HepG2 (cell line): ENCODE data around the gene RPEL1. TPM values are rescaled to one million over a fixed set of nuclear protein-coding genes. Genes with fewer than 3 reads are reported as not detected.

Experiments used
- ATF7-NPFF ChIP-seq: sonication (generic); formaldehyde crosslinking; IDR thresholded peaks from 2 replicates; pipeline ENCODE4 v1.8.1; 2023; ENCODE audit warnings: mild to moderate bottlenecking, low read depth, missing genetic modification reagents, moderate library complexity
- CHD2 ChIP-seq: IDR thresholded peaks from 2 replicates; pipeline ENCODE4 v1.6.1; 2011; ENCODE audit warnings: low read depth, low read length, improper control_type of control experiment
- ELF4 ChIP-seq: sonication (generic); formaldehyde crosslinking; IDR thresholded peaks from 2 replicates; pipeline ENCODE4 v1.5.0; 2020; ENCODE audit warnings: missing genetic modification reagents, mild to moderate bottlenecking, moderate library complexity, borderline replicate concordance
- MAFK ChIP-seq, 2 experiments: IDR thresholded peaks in 1 of 2; conservative IDR thresholded peaks in 1 of 2; 2 replicates each; pipeline ENCODE4 v1.6.1; 2011; ENCODE audit warnings: improper control_type of control experiment in 2 of 2, low read length in 2 of 2
- MED1 ChIP-seq: sonication (generic); formaldehyde crosslinking; IDR thresholded peaks from 2 replicates; pipeline ENCODE4 v1.4.0; 2020; ENCODE audit warnings: missing genetic modification reagents
- MTF2 ChIP-seq: sonication (generic); formaldehyde crosslinking; IDR thresholded peaks from 2 replicates; pipeline ENCODE4 v1.5.0; 2020; ENCODE audit warnings: missing genetic modification reagents, borderline replicate concordance
- MXI1 ChIP-seq: IDR thresholded peaks from 3 replicates; pipeline ENCODE4 v1.6.1; 2012; ENCODE audit warnings: low read depth, low read length, inconsistent platforms, borderline replicate concordance
- MYPOP ChIP-seq: sonication (generic); formaldehyde crosslinking; IDR thresholded peaks from 2 replicates; pipeline ENCODE4 v1.8.1; 2023; ENCODE audit warnings: mild to moderate bottlenecking, moderate library complexity, missing genetic modification reagents
- NBN ChIP-seq: fragments of 450-650 bp; conservative IDR thresholded peaks from 2 replicates; pipeline ENCODE4 v1.6.1; 2017
- NCOA2 ChIP-seq: sonication (generic); formaldehyde crosslinking; IDR thresholded peaks from 2 replicates; pipeline ENCODE4 v1.8.0; 2022; ENCODE audit warnings: inconsistent platforms
- PPARG ChIP-seq: conservative IDR thresholded peaks from 2 replicates; pipeline ENCODE4 v1.6.1; 2016; ENCODE audit warnings: missing biosample characterization, missing genetic modification reagents
- REL ChIP-seq: sonication (generic); formaldehyde crosslinking; conservative IDR thresholded peaks from 2 replicates; pipeline ENCODE4 v1.8.0; 2022; ENCODE audit warnings: mild to moderate bottlenecking, missing genetic modification reagents, moderate library complexity
- RXRB ChIP-seq: IDR thresholded peaks from 2 replicates; pipeline ENCODE4 v1.6.1; 2016; ENCODE audit warnings: borderline replicate concordance, missing genetic modification reagents, missing compliant biosample characterization
- TEAD3 ChIP-seq: optimal IDR thresholded peaks from 2 replicates; pipeline ENCODE3; 2016; ENCODE audit warnings: borderline replicate concordance
- ZFP62 ChIP-seq: sonication (generic); formaldehyde crosslinking; IDR thresholded peaks from 2 replicates; pipeline ENCODE4 v1.4.0; 2020; ENCODE audit warnings: missing genetic modification reagents
- ZFYVE20 ChIP-seq: sonication (generic); formaldehyde crosslinking; IDR thresholded peaks from 2 replicates; pipeline ENCODE4 v1.8.0; 2023; ENCODE audit warnings: low read depth, mild to moderate bottlenecking, moderate library complexity, missing genetic modification reagents, borderline replicate concordance
- ZNF10 ChIP-seq: sonication (generic); formaldehyde crosslinking; IDR thresholded peaks from 2 replicates; pipeline ENCODE4 v1.4.0; 2020; ENCODE audit warnings: mild to moderate bottlenecking, low read depth, missing genetic modification reagents, borderline replicate concordance
- ZNF180 ChIP-seq: sonication (generic); formaldehyde crosslinking; IDR thresholded peaks from 2 replicates; pipeline ENCODE4 v1.4.0; 2020; ENCODE audit warnings: low read depth, missing genetic modification reagents, borderline replicate concordance
- ZNF558 ChIP-seq: sonication (generic); formaldehyde crosslinking; IDR thresholded peaks from 2 replicates; pipeline ENCODE4 v1.9.0; 2022; ENCODE audit warnings: mild to moderate bottlenecking, missing genetic modification reagents, borderline replicate concordance
- ZNF605 ChIP-seq: sonication (generic); formaldehyde crosslinking; IDR thresholded peaks from 2 replicates; pipeline ENCODE4 v1.8.0; 2022; ENCODE audit warnings: mild to moderate bottlenecking, missing genetic modification reagents
- ZNF619 ChIP-seq: sonication (generic); formaldehyde crosslinking; IDR thresholded peaks from 2 replicates; pipeline ENCODE4 v1.4.0; 2020; ENCODE audit warnings: mild to moderate bottlenecking, missing genetic modification reagents
- ZNF644 ChIP-seq: IDR thresholded peaks from 2 replicates; pipeline ENCODE4 v1.6.1; 2016; ENCODE audit warnings: low read depth
- ZNF770 ChIP-seq: sonication (generic); formaldehyde crosslinking; IDR thresholded peaks from 2 replicates; pipeline ENCODE4 v1.5.0; 2020; ENCODE audit warnings: mild to moderate bottlenecking, missing genetic modification reagents
- polyA plus RNA-seq, 8 experiments: library from polyadenylated mRNA; depleted of rRNA in 3 of 8; stranded (reverse) in 7 of 8; unstranded in 1 of 8; fragments of >200 nt; fragmentation: Illumina TruSeq in 4 of 8; extraction: Trizol in 4 of 8; gene quantifications; 2 replicates each; pipeline versions ENCODE4 v1.2.1 to v1.2.3, GENCODE V29; 2011 to 2016; ENCODE audit warnings: low read depth in 4 of 8, missing spikeins in 1 of 8, mixed read lengths in 1 of 8; ENCODE audit not compliant: insufficient read depth in 1 of 8
- total RNA-seq, 5 experiments: library from RNA; depleted of rRNA; stranded (reverse); fragments of >200 nt; fragmentation: Illumina TruSeq; extraction: Trizol; gene quantifications; 2 replicates each; pipeline ENCODE4 v1.2.3, GENCODE V29; 2016; ENCODE audit warnings: low read depth in 1 of 5
- TF ChIP-seq, protein P1 (sequence below): IDR thresholded peaks from 2 replicates; pipeline ENCODE4 v1.6.1; 2016; ENCODE audit warnings: low read depth, borderline replicate concordance
- TF ChIP-seq, protein P2 (sequence below), 2 experiments: sonication (generic) in 1 of 2; formaldehyde crosslinking in 1 of 2; IDR thresholded peaks; 2 replicates each; pipeline versions ENCODE4 v1.4.0 to v1.6.1; 2018 to 2020; ENCODE audit warnings: missing genetic modification reagents in 2 of 2, borderline replicate concordance in 1 of 2, low read depth in 1 of 2, mild to moderate bottlenecking in 1 of 2, missing biosample characterization in 1 of 2
- TF ChIP-seq, protein P3 (sequence below): IDR thresholded peaks from 2 replicates; pipeline ENCODE4 v1.6.1; 2018; ENCODE audit warnings: missing genetic modification reagents, mild to moderate bottlenecking, missing compliant biosample characterization

Gene RPEL1
- total and polyA plus RNA-seq, 2 of the 13 experiments (the other 11 are each of a cell fraction or from before 2014, with no cell fraction given): 0.04 to 0.07 TPM

DNA sequence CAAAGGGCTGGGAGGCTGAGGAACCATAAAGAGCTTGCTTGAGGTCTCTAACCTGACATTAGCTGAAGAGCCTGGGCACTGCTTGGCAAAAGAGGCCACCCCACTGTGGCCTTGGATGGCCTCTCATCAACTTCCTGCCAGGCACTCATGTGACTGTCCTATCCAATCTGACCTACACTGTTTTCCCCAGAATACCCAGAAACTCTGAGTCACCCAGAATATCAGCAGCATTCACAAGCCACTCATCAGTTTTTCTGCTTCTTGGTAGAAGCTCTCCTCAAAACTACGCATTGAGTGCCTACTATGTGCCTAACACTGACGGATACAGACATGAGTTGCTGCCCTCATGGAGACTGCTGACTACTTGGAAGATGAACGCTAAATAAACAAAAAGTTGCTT is 48.5 kb upstream of the RPEL1 start (continued):
- TF ChIP-seq ZNF605 (CRISPR knock-in tag) (no peak), REL (no peak), ATF7-NPFF (CRISPR knock-in tag) (no peak), ZFYVE20 (CRISPR knock-in tag) (no peak), ZFP62 (CRISPR knock-in tag) (no peak), TEAD3 (CRISPR knock-in tag) (peak; percentile 40), NBN (no peak), RXRB (CRISPR knock-in tag) (peak; percentile 95), MAFK (conservative IDR thresholded peaks at IDR 0.05 in 1 of 2, IDR thresholded peaks at IDR 0.05 in 1 of 2; ENCODE audit: low read length in 2 of 2) (peak in 1 of 2 experiments; percentile 28; a peak in 1 of 4 replicates), ZNF770 (CRISPR knock-in tag) (no peak), ZNF558 (CRISPR knock-in tag) (no peak), MTF2 (CRISPR knock-in tag) (no peak), CHD2 (no peak), ZNF644 (CRISPR knock-in tag) (peak; percentile 58; the same call in 1 of the 2 replicates), PPARG (CRISPR knock-in tag) (no peak), MYPOP (CRISPR knock-in tag) (no peak), ZNF10 (CRISPR knock-in tag) (no peak), ELF4 (no peak), ZNF180 (CRISPR knock-in tag) (no peak), ZNF619 (CRISPR knock-in tag) (no peak), MED1 (CRISPR knock-in tag) (peak; percentile 28; the same call in 1 of the 2 replicates), NCOA2 (CRISPR knock-in tag) (peak; percentile 51), MXI1 (no peak)
- TF ChIP-seq, protein P1, sequence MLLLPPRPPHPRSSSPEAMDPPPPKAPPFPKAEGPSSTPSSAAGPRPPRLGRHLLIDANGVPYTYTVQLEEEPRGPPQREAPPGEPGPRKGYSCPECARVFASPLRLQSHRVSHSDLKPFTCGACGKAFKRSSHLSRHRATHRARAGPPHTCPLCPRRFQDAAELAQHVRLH (CRISPR knock-in tag): 0 out of 2 replicates have a peak, but pooled peaks have one; percentile 58
- TF ChIP-seq, protein P2, sequence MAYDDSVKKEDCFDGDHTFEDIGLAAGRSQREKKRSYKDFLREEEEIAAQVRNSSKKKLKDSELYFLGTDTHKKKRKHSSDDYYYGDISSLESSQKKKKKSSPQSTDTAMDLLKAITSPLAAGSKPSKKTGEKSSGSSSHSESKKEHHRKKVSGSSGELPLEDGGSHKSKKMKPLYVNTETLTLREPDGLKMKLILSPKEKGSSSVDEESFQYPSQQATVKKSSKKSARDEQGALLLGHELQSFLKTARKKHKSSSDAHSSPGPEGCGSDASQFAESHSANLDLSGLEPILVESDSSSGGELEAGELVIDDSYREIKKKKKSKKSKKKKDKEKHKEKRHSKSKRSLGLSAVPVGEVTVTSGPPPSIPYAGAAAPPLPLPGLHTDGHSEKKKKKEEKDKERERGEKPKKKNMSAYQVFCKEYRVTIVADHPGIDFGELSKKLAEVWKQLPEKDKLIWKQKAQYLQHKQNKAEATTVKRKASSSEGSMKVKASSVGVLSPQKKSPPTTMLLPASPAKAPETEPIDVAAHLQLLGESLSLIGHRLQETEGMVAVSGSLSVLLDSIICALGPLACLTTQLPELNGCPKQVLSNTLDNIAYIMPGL (CRISPR knock-in tag; IDR thresholded peaks at IDR 0.05; ENCODE audit: borderline replicate concordance in 1 of 2, low read depth in 1 of 2): no peak
- TF ChIP-seq, protein P3, sequence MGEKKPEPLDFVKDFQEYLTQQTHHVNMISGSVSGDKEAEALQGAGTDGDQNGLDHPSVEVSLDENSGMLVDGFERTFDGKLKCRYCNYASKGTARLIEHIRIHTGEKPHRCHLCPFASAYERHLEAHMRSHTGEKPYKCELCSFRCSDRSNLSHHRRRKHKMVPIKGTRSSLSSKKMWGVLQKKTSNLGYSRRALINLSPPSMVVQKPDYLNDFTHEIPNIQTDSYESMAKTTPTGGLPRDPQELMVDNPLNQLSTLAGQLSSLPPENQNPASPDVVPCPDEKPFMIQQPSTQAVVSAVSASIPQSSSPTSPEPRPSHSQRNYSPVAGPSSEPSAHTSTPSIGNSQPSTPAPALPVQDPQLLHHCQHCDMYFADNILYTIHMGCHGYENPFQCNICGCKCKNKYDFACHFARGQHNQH: 0 out of 2 replicates have a peak, but pooled peaks have one; percentile 31
